ENCODE data around the gene SLC66A1.

The SLC66A1 gene

GRCh38 chr1:19306941-19307340, 5.2 kb upstream of the SLC66A1 start:
- no peak for DNase-seq

- DNase-seq: no peak
Observed at GRCh38 chr1:19307794-19308508, 4.2 kb upstream of the SLC66A1 start.

GRCh38 chr1:19308509-19308907, 3.6 kb upstream of the SLC66A1 start:
- no peak for DNase-seq

- no peak for DNase-seq
Observed at GRCh38 chr1:19309123-19309813, 2.9 kb upstream of the SLC66A1 start.

- DNase-seq: no peak
Observed at GRCh38 chr1:19310061-19310460, 2.1 kb upstream of the SLC66A1 start.

GRCh38 chr1:19310720-19311502, 1.2 kb upstream of the SLC66A1 start:
- no peak for DNase-seq

GRCh38 chr1:19311503-19311930, 609 bp upstream of the SLC66A1 start:
- DNase-seq: no peak

GRCh38 chr1:19312782-19313635, 883 bp downstream of the SLC66A1 start:
- DNase-seq: no peak

- DNase-seq: no peak
Observed at GRCh38 chr1:19313636-19313959, 1.5 kb downstream of the SLC66A1 start.

- DNase-seq: no peak
Observed at GRCh38 chr1:19313961-19314882, 2.1 kb downstream of the SLC66A1 start.

GRCh38 chr1:19315378-19316198, 3.5 kb downstream of the SLC66A1 start:
- no peak for DNase-seq

GRCh38 chr1:19317126-19317910, 5.2 kb downstream of the SLC66A1 start:
- no peak for DNase-seq

- DNase-seq: no peak
Observed at GRCh38 chr1:19319196-19319595, 7.1 kb downstream of the SLC66A1 start.

- DNase-seq: no peak
Observed at GRCh38 chr1:19321071-19321470, 8.9 kb downstream of the SLC66A1 start.

GRCh38 chr1:19322481-19322880, 10.4 kb downstream of the SLC66A1 start:
- no peak for DNase-seq

- no peak for DNase-seq
Observed at GRCh38 chr1:19323987-19324664, 12.0 kb downstream of the SLC66A1 start.

- no peak for DNase-seq
Observed at GRCh38 chr1:19324665-19324990, 12.5 kb downstream of the SLC66A1 start.

- no peak for DNase-seq
Observed at GRCh38 chr1:19325368-19325957, 13.3 kb downstream of the SLC66A1 start.
